B cell (primary cell): ENCODE measurements around the gene SH3TC1. TPM values are rescaled to one million over a fixed set of nuclear protein-coding genes. Genes with fewer than 3 reads are reported as not detected.

Experiments used
- ATAC-seq: fragments of 200-7000 bp; cut with Tn5 transposase; one replicate; pipeline ENCODE4 v1.10.0; 2021; ENCODE audit warnings: low read depth, mild to moderate bottlenecking, moderate number of reproducible peaks, moderate library complexity
- CTCF ChIA-PET: fragments of 350-600 bp; sonication (Branson Sonifier 250); formaldehyde crosslinking; loops from one replicate; lab custom pipeline; 2021; ENCODE audit warnings: antibody characterized with exemption, inconsistent platforms; lab: Charles Lee
- POLR2A ChIA-PET: fragments of 350-600 bp; sonication (Branson Sonifier 250); formaldehyde crosslinking; loops from one replicate; lab custom pipeline; 2021; ENCODE audit warnings: antibody characterized with exemption; lab: Charles Lee
- DNase-seq: peaks from one replicate; pipeline ENCODE4 v3.0.0; 2013
- H2AFZ ChIP-seq: 2 replicates; pipeline ENCODE4 v1.6.1; 2012; ENCODE audit warnings: mild to moderate bottlenecking, low read depth, low read length; ENCODE audit not compliant: insufficient read depth, poor library complexity, severe bottlenecking
- H3K27ac ChIP-seq, 2 donors: 1 replicate in 1 of 2; 2 replicates in 1 of 2; pipeline ENCODE4 v1.5.1; 2012 to 2013; ENCODE audit warnings: low read length in 2 of 2, mild to moderate bottlenecking in 2 of 2, moderate library complexity in 1 of 2
- H3K27me3 ChIP-seq, 4 experiments: fragments of 200-600 bp in 1 of 4; sonication (generic) in 1 of 4; replicated peaks in 1 of 4; 1 replicate in 2 of 4; 2 replicates in 2 of 4; pipeline versions ENCODE4 v1.6.1 to v1.7.0; 2013 to 2016; ENCODE audit warnings: low read length in 3 of 4, mild to moderate bottlenecking in 2 of 4, mixed read lengths in 1 of 4, moderate library complexity in 1 of 4; ENCODE audit not compliant: insufficient read depth in 4 of 4, control insufficient read depth in 3 of 4; ENCODE audit errors: control extremely low read depth in 1 of 4
- H3K36me3 ChIP-seq, 2 experiments: replicated peaks in 1 of 2; 1 replicate in 1 of 2; 2 replicates in 1 of 2; pipeline versions ENCODE4 v1.6.1 to v1.7.1; 2013; ENCODE audit warnings: low read length in 1 of 2; ENCODE audit not compliant: insufficient read depth in 2 of 2, control insufficient read depth in 1 of 2; ENCODE audit errors: control extremely low read depth in 1 of 2, extremely low read depth in 1 of 2
- H3K4me1 ChIP-seq, 2 donors: fragments of 200-600 bp in 1 of 2; sonication (generic) in 1 of 2; 1 replicate in 1 of 2; 2 replicates in 1 of 2; pipeline versions ENCODE4 v1.5.1 to v1.6.1; 2013 to 2017; ENCODE audit warnings: low read length in 2 of 2; ENCODE audit not compliant: control insufficient read depth in 2 of 2, insufficient read depth in 2 of 2
- H3K4me2 ChIP-seq: replicated peaks from 2 replicates; pipeline ENCODE3; 2012; ENCODE audit warnings: mild to moderate bottlenecking, low read depth, low read length; ENCODE audit not compliant: poor library complexity, severe bottlenecking
- H3K4me3 ChIP-seq, 5 experiments: fragments of 200-600 bp in 1 of 5; sonication (generic) in 1 of 5; 1 replicate in 3 of 5; 2 replicates in 2 of 5; pipeline versions ENCODE4 v1.5.1 to v1.7.0; 2011 to 2016; ENCODE audit warnings: low read length in 4 of 5, mild to moderate bottlenecking in 4 of 5, low read depth in 2 of 5, control low read depth in 1 of 5, moderate library complexity in 1 of 5; ENCODE audit not compliant: insufficient read depth in 1 of 5; ENCODE audit errors: control extremely low read depth in 1 of 5, extremely low read depth in 1 of 5
- H3K79me2 ChIP-seq: fragments of 200-600 bp; sonication (generic); one replicate; pipeline ENCODE4 v1.6.0; 2016; ENCODE audit warnings: low read length; ENCODE audit not compliant: control insufficient read depth, insufficient read depth
- H3K9ac ChIP-seq: fragments of 200-600 bp; sonication (generic); 2 replicates; pipeline ENCODE4 v1.6.1; 2017; ENCODE audit warnings: mild to moderate bottlenecking, low read length, moderate library complexity
- H3K9me3 ChIP-seq, 3 donors: one replicate each; pipeline versions ENCODE4 v1.6.1 to v1.7.1; 2013; ENCODE audit warnings: low read length in 2 of 3; ENCODE audit not compliant: control insufficient read depth in 2 of 3, insufficient read depth in 1 of 3; ENCODE audit errors: control extremely low read depth in 1 of 3
- H4K20me1 ChIP-seq: 2 replicates; pipeline ENCODE4 v1.6.0; 2012; ENCODE audit warnings: mild to moderate bottlenecking, low read length; ENCODE audit not compliant: insufficient read depth, control insufficient read depth, poor library complexity, severe bottlenecking
- H3K27ac Mint-ChIP-seq: one replicate; pipeline ENCODE4 v1.8.0; 2021; ENCODE audit warnings: mixed read lengths
- H3K27me3 Mint-ChIP-seq: one replicate; pipeline ENCODE4 v1.8.0; 2021; ENCODE audit warnings: mixed read lengths
- H3K4me1 Mint-ChIP-seq: one replicate; pipeline ENCODE4 v1.8.0; 2021; ENCODE audit warnings: mixed read lengths
- H3K4me3 Mint-ChIP-seq: one replicate; pipeline ENCODE4 v1.8.0; 2021; ENCODE audit warnings: mixed read lengths
- H3K9me3 Mint-ChIP-seq: one replicate; pipeline ENCODE4 v1.8.0; 2022; ENCODE audit warnings: mixed read lengths; ENCODE audit not compliant: insufficient read depth
- EZH2 ChIP-seq: IDR thresholded peaks from 2 replicates; pipeline ENCODE4 v1.6.1; 2012; ENCODE audit warnings: borderline replicate concordance, low read depth, mild to moderate bottlenecking, moderate library complexity, low read length; ENCODE audit not compliant: insufficient read depth, poor library complexity, severe bottlenecking
- WGBS: methylation state at CpG from one replicate; pipeline ENCODE4 v1.1.5; 2013; ENCODE audit warnings: missing lambda C conversion rate; ENCODE audit not compliant: insufficient coverage; 5-methylcytosine and 5-hydroxymethylcytosine counted together
- intact Hi-C: fragments of 100-400 bp; cut with micrococcal nuclease; formaldehyde crosslinking; loops from one replicate; pipeline ENCODE4 v1.10.0; 2022
- polyA plus RNA-seq: library from polyadenylated mRNA; depleted of rRNA; stranded (reverse); fragments of >200 nt; gene quantifications from 2 replicates; pipeline ENCODE4 v1.2.3, GENCODE V29; 2012
- total RNA-seq, 2 donors: library from RNA; stranded (reverse); fragments of 120-200 nt in 1 of 2; gene quantifications; 1 replicate in 1 of 2; 2 replicates in 1 of 2; pipeline versions ENCODE4 v1.2.3 to v1.2.4, GENCODE V29; 2013 to 2022
- TF ChIP-seq, protein P1 (sequence below): fragments of 200-600 bp; IDR thresholded peaks from one replicate; pipeline ENCODE4 v1.8.0; 2022; ENCODE audit warnings: antibody characterized with exemption, mild to moderate bottlenecking

Gene SH3TC1
- total and polyA plus RNA-seq, 2 donors (not counting 1 experiment from before 2014, with no cell fraction given) = 63.8 to 388 TPM

GRCh38 chr4:8269535-8270417 is 70.7 kb downstream of the SH3TC1 start, which contains the start of gene HTRA3:
Gene HTRA3 (plus strand): TSS chr4:8269754. CDS start chr4:8269969, 215 bp downstream.
- no peaks in the 10 kb centered on the region for H3K4me1 ChIP-seq
- no peak for DNase-seq
- no peaks in the 10 kb centered on the region for H3K36me3 ChIP-seq
- no peak within 1 kb of the TSS for H2AFZ ChIP-seq
- no peak within 1 kb of the TSS for H3K27ac Mint-ChIP-seq
- peak within 1 kb of the TSS; percentile 18 for H3K4me2 ChIP-seq
- no peak within 1 kb of the TSS for H3K9ac ChIP-seq
- H3K4me3 ChIP-seq = no peak within 1 kb of the TSS
- TF ChIP-seq EZH2 = no peak
- TF ChIP-seq, protein P1, sequence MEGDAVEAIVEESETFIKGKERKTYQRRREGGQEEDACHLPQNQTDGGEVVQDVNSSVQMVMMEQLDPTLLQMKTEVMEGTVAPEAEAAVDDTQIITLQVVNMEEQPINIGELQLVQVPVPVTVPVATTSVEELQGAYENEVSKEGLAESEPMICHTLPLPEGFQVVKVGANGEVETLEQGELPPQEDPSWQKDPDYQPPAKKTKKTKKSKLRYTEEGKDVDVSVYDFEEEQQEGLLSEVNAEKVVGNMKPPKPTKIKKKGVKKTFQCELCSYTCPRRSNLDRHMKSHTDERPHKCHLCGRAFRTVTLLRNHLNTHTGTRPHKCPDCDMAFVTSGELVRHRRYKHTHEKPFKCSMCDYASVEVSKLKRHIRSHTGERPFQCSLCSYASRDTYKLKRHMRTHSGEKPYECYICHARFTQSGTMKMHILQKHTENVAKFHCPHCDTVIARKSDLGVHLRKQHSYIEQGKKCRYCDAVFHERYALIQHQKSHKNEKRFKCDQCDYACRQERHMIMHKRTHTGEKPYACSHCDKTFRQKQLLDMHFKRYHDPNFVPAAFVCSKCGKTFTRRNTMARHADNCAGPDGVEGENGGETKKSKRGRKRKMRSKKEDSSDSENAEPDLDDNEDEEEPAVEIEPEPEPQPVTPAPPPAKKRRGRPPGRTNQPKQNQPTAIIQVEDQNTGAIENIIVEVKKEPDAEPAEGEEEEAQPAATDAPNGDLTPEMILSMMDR = no peak
- intact Hi-C loops = no loop called here
- no peak for ATAC-seq
- no peaks in the 10 kb centered on the region for H4K20me1 ChIP-seq
- no peaks in the 10 kb centered on the region for H3K9me3 ChIP-seq
- no peaks in the 10 kb centered on the region for H3K4me1 Mint-ChIP-seq
- H3K27me3 Mint-ChIP-seq = peaks cover 40% of the 10 kb centered on the region
- H3K27me3 ChIP-seq = peaks cover 0 to 19% (median 2%) of the 10 kb centered on the region in 4 experiments
- H3K79me2 ChIP-seq = no peaks in the 10 kb centered on the region
- no peak within 1 kb of the TSS for H3K27ac ChIP-seq
- POLR2A ChIA-PET = no interaction called here
- no peak within 1 kb of the TSS for H3K4me3 Mint-ChIP-seq
- CTCF ChIA-PET = no interaction called here
- no peaks in the 10 kb centered on the region for H3K9me3 Mint-ChIP-seq
- 3% methylated on average over 111 of the region's 111 CpGs for WGBS

DNA sequence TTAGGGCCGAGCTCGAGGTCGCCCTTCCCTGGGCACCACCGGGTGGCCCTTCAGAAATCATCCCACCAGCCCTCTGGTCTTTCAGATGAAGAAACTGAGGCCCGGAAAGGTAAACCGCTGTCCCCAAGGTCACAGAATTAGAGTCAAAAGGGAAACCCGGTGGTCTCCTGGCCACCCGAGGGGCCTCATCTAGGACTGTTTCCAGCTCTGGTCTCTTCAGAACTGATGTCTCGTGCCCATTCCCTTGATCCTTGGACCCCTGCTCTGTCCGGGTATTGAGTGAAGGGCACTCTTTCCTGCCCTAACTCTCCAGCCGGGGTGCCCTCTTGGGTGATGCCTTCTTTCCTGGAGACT is 71.3 kb downstream of the SH3TC1 start:
- H2AFZ ChIP-seq = no peak overlapping the region
- H3K27ac ChIP-seq = no peak overlapping the region
- H3K4me3 ChIP-seq = no peak overlapping the region
- intact Hi-C loops = no loop called here
- no peaks in the 10 kb centered on the region for H3K79me2 ChIP-seq
- no peak overlapping the region for H3K4me2 ChIP-seq
- no peaks in the 10 kb centered on the region for H3K4me1 Mint-ChIP-seq
- CTCF ChIA-PET = no interaction called here
- peaks cover 40% of the 10 kb centered on the region for H3K27me3 Mint-ChIP-seq
- no peak for ATAC-seq
- no peaks in the 10 kb centered on the region for H3K9me3 Mint-ChIP-seq
- no peak for DNase-seq
- no peaks in the 10 kb centered on the region for H3K4me1 ChIP-seq
- H4K20me1 ChIP-seq = no peaks in the 10 kb centered on the region
- no peaks in the 10 kb centered on the region for H3K9me3 ChIP-seq
- no peak overlapping the region for H3K4me3 Mint-ChIP-seq
- POLR2A ChIA-PET = no interaction called here
- WGBS = 52% methylated on average over 11 of the region's 11 CpGs
- TF ChIP-seq, protein P1 = no peak
- H3K36me3 ChIP-seq = no peaks in the 10 kb centered on the region
- no peak overlapping the region for H3K9ac ChIP-seq
- no peak overlapping the region for H3K27ac Mint-ChIP-seq
- peaks cover 0 to 19% (median 2%) of the 10 kb centered on the region in 4 experiments for H3K27me3 ChIP-seq
